Measurements from ENCODE around the gene DOP1B.
A peak's percentile ranks its signal among the peaks of the same experiment; 100 is the strongest.
"Not testable (repeated sequence)": the region's sequence is repeated elsewhere in the genome, so short reads cannot be mapped to it uniquely, and the experiment has no call there.

DOP1B gene

GRCh38 chr21:36156815-36157670, at the start of gene DOP1B:
DOP1B (plus strand) TSS chr21:36156824; CDS start chr21:36164734, 7,910 bp downstream.
- DNase-seq, result peak; percentile 5

GRCh38 chr21:36109868-36110267, 46.8 kb upstream of the DOP1B start:
- no peak for DNase-seq

GRCh38 chr21:36111238-36111637, 45.4 kb upstream of the DOP1B start:
- no peak for DNase-seq

- DNase-seq, result peak; percentile 67
These were observed 42.8 kb upstream of the DOP1B start for GRCh38 chr21:36113647-36114428.

- DNase-seq, result no peak
These were observed 41.4 kb upstream of the DOP1B start for GRCh38 chr21:36115138-36115730.

GRCh38 chr21:36117286-36117741, 39.3 kb upstream of the DOP1B start:
- DNase-seq, result no peak

GRCh38 chr21:36120304-36120888, 36.2 kb upstream of the DOP1B start:
- DNase-seq, result no peak

- no peak for DNase-seq
These were observed 33.6 kb upstream of the DOP1B start for GRCh38 chr21:36122977-36123376.

- DNase-seq, result no peak
These were observed 32.2 kb upstream of the DOP1B start for GRCh38 chr21:36124395-36124794.

- peak; percentile 69 for DNase-seq
These were observed 31.0 kb upstream of the DOP1B start for GRCh38 chr21:36125512-36126207.

GRCh38 chr21:36126208-36126565, 30.4 kb upstream of the DOP1B start:
- no peak for DNase-seq

GRCh38 chr21:36126621-36127110, 30.0 kb upstream of the DOP1B start:
- no peak for DNase-seq

GRCh38 chr21:36127250-36127904, 29.2 kb upstream of the DOP1B start:
- DNase-seq, result no peak

- no peak for DNase-seq
These were observed 28.6 kb upstream of the DOP1B start for GRCh38 chr21:36127977-36128376.

GRCh38 chr21:36129219-36129618, 27.4 kb upstream of the DOP1B start:
- no peak for DNase-seq

- DNase-seq, result not testable (repeated sequence)
These were observed 26.2 kb upstream of the DOP1B start for GRCh38 chr21:36130414-36130762.

- DNase-seq, result not testable (repeated sequence)
These were observed 25.8 kb upstream of the DOP1B start for GRCh38 chr21:36130839-36131238.

GRCh38 chr21:36132696-36133095, 23.9 kb upstream of the DOP1B start:
- no peak for DNase-seq

GRCh38 chr21:36134803-36135390, 21.7 kb upstream of the DOP1B start, which contains the start of gene CBR3:
CBR3 (plus strand) TSS chr21:36135079; CDS start chr21:36135193, 114 bp downstream.
- DNase-seq, result peak; percentile 48

GRCh38 chr21:36135391-36136102, 21.1 kb upstream of the DOP1B start:
- peak; percentile 63 for DNase-seq

GRCh38 chr21:36139791-36140190, 16.8 kb upstream of the DOP1B start:
- DNase-seq, result not testable (repeated sequence)

All from CD4-positive, alpha-beta T cell treated with Interleukin-4 for 4 hours (primary cell).